Nephron (organoid): ENCODE results near the gene MYOD1.

Experiments
- H3K27ac Mint-ChIP-seq, 3 experiments: 2 replicates each; pipeline ENCODE4 v1.8.0; 2020; ENCODE audit warnings: mixed read lengths in 3 of 3, mild to moderate bottlenecking in 2 of 3, moderate library complexity in 1 of 3
- H3K27me3 Mint-ChIP-seq: 2 replicates; pipeline ENCODE4 v1.8.0; 2021; ENCODE audit warnings: low read depth, mild to moderate bottlenecking, moderate library complexity, mixed read lengths
- H3K36me3 Mint-ChIP-seq: 2 replicates; pipeline ENCODE4 v1.8.0; 2020; ENCODE audit warnings: low read depth, mixed read lengths
- H3K4me1 Mint-ChIP-seq: 2 replicates; pipeline ENCODE4 v1.8.0; 2020; ENCODE audit warnings: mixed read lengths
- H3K4me3 Mint-ChIP-seq, 3 experiments: 2 replicates each; pipeline ENCODE4 v1.8.0; 2020; ENCODE audit warnings: mild to moderate bottlenecking in 3 of 3, mixed read lengths in 3 of 3, moderate library complexity in 2 of 3
- H3K9me3 Mint-ChIP-seq: 2 replicates; pipeline ENCODE4 v1.8.0; 2020; ENCODE audit warnings: mixed read lengths
- TF ChIP-seq, protein P1 (sequence below), 3 experiments: fragments of 200-600 bp; sonication (generic); IDR thresholded peaks; one replicate each; pipeline ENCODE4 v1.5.0; 2021; ENCODE audit warnings: antibody characterized with exemption in 3 of 3; ENCODE audit not compliant: unreplicated experiment in 3 of 3

MYOD1 gene

DNA sequence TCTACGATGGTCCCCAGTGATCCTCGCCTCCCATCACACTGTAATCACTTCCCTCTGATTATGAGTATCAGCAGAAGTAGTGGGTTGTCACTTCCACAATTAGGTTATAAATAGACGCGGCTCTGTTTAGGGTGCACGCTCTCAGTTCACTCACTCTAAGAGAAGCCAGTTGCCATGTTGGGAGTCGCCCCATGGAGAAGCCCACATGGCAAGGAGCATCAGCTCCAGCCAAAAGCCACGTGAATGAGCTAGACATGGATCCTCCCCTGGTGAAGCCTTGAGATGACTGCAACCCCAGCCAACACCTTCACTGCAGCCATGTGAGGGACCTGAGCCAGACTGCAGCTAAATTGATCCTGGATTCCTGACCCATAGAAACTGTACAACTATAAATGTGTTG is 26.4 kb upstream of the MYOD1 start:
- Mint-ChIP-seq H3K4me3 (no peak overlapping the region), H3K36me3 (no peaks in the 10 kb centered on the region), H3K4me1 (peaks cover 46% of the 10 kb centered on the region), H3K27ac (no peak overlapping the region), H3K27me3 (peaks cover 63% of the 10 kb centered on the region), H3K9me3 (no peaks in the 10 kb centered on the region)
- TF ChIP-seq, protein P1, sequence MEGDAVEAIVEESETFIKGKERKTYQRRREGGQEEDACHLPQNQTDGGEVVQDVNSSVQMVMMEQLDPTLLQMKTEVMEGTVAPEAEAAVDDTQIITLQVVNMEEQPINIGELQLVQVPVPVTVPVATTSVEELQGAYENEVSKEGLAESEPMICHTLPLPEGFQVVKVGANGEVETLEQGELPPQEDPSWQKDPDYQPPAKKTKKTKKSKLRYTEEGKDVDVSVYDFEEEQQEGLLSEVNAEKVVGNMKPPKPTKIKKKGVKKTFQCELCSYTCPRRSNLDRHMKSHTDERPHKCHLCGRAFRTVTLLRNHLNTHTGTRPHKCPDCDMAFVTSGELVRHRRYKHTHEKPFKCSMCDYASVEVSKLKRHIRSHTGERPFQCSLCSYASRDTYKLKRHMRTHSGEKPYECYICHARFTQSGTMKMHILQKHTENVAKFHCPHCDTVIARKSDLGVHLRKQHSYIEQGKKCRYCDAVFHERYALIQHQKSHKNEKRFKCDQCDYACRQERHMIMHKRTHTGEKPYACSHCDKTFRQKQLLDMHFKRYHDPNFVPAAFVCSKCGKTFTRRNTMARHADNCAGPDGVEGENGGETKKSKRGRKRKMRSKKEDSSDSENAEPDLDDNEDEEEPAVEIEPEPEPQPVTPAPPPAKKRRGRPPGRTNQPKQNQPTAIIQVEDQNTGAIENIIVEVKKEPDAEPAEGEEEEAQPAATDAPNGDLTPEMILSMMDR (IDR thresholded peaks at IDR 0.05; ENCODE audit: unreplicated experiment in 3 of 3): no peak

DNA sequence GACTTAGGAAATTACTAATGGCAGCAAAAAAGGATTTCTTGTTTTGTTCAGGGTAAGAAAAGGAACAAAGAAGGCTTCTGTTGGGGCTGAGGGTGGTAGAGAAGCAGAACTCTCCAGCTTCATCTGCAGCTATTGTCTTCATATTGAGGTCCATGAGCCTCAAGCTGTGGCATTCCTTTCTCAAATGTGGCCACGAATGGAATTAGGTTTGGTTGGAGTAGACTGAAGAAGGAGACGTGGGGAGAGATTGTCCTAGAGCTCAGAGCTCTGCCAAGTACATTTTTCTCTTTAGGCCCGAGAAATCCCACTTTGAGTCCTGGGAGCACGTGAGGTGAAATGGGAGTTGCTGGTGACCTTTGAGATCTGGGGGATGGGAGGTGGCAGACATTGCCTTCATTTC is 25.8 kb upstream of the MYOD1 start:
- H3K36me3 Mint-ChIP-seq: no peaks in the 10 kb centered on the region
- no peaks in the 10 kb centered on the region for H3K9me3 Mint-ChIP-seq
- H3K27ac Mint-ChIP-seq: no peak overlapping the region
- TF ChIP-seq, protein P1 (IDR thresholded peaks at IDR 0.05; ENCODE audit: unreplicated experiment in 3 of 3): no peak
- H3K4me3 Mint-ChIP-seq: peak overlapping the region in 1 of 3 experiments; percentile 4
- peaks cover 52% of the 10 kb centered on the region for H3K4me1 Mint-ChIP-seq
- H3K27me3 Mint-ChIP-seq: peaks cover 66% of the 10 kb centered on the region

DNA sequence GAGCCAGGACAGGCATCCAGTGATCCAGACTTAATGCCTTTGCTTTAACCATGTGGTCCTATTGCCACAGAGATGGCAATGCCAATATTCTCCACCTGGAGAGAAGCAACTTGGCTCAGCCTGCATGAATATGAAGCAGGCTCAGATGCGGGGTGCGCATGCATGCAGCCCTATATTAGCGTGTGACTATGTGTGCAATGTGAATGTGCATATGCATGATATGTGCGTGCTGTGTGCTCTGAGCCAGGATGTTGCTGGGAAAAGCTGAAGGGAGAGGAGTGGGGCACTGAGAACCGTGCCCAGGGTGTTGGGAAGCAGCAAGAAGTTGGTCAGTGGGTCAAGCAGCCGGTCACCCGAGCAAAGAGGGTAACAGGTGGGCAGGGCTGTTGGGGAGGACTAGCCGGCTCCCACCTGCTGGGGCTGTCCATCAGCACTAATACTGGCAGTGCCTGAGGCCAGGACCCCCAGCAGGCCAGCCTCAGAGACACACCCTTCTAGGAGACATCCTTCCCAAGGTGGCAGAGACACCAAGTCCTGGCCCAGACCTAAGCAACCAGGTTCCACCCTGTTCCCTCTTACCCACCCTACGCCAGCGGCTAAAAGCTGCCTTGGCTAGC is 24.8 kb upstream of the MYOD1 start:
- H3K4me1 Mint-ChIP-seq: peaks cover 63% of the 10 kb centered on the region
- H3K4me3 Mint-ChIP-seq: peak overlapping the region in 2 of 3 experiments; percentile 57 to 72
- TF ChIP-seq, protein P1 (IDR thresholded peaks at IDR 0.05; ENCODE audit: unreplicated experiment in 3 of 3): no peak
- H3K27me3 Mint-ChIP-seq: peaks cover 73% of the 10 kb centered on the region
- no peaks in the 10 kb centered on the region for H3K9me3 Mint-ChIP-seq
- no peaks in the 10 kb centered on the region for H3K36me3 Mint-ChIP-seq
- H3K27ac Mint-ChIP-seq: no peak overlapping the region

DNA sequence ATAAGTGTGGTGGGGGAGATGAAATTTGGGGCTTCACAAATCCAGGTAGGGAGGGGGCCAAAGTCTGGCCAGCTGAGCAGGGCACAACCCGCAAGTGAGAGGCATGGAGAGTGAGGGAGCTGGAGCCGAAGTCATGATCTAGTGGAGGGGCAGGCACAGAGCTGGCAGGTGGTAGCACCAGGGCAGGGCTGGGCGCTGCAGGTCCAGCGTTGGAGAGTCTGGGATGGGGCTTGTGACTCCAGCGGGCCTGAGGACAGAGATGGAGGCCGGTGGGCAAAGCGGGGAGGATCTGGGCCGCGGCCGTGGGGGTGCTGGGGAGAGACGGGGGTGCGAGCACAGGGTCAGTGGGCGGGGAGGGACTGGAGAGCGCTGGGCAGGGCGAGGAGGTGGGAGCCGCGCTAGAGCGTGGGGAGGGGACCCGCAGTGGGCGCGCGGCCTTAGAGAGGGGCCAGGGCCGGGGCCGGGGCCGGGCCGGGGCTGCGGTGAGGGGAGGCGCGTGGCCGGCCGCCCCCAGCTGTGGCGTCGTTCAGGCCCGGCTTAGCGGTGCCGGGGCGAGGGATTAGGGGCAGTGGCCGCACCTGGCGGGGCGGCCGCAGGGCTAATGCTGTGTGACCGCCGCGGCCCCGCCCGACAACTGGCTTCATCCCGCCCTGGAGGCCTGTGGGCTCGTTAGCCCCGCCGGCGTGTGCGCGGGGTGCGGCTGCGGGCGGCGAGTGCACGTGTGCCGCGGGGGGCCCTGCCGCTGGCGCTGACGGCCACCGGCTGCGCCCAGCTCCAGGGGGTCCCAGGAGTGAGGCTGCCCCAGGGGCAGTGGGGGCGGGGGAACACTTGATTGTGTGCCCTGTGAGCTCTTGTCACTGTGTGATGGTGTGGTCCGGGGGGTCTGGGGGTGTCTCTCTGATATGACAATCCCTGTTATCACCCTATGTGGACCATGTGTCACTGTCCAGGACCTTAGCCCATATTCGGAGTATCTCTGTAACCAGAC is 23.6 kb upstream of the MYOD1 start:
- Mint-ChIP-seq H3K4me3 (peak overlapping the region; percentile 57 to 72 (median 71)), H3K9me3 (no peaks in the 10 kb centered on the region), H3K4me1 (peaks cover 74% of the 10 kb centered on the region), H3K27me3 (peaks cover 73% of the 10 kb centered on the region), H3K27ac (peak overlapping the region in 1 of 3 experiments; percentile 10), H3K36me3 (no peaks in the 10 kb centered on the region)
- TF ChIP-seq, protein P1 (IDR thresholded peaks at IDR 0.05; ENCODE audit: unreplicated experiment in 3 of 3): no peak

DNA sequence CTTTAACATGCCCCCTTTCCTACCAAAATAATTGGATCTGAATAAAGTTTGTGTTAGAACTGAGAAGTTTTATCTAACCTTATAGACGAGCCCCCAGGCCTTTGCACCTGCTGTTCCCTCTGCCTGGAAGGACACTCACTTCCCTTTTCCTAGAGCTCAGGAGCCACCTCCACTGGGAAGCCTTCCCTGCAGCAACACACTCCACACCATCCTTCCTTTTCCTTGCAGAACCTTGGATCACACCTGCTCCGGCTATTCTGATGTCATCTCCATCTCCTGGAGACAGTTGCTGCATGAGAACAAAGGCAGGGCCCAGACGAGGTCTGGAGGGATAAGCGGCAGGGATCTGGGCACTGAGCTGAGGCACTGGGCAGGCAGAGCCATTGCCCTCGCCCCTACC is 22.6 kb upstream of the MYOD1 start:
- Mint-ChIP-seq H3K27ac (peak overlapping the region in 1 of 3 experiments; percentile 46), H3K27me3 (peaks cover 68% of the 10 kb centered on the region), H3K4me3 (peak overlapping the region in 2 of 3 experiments; percentile 10 to 31), H3K4me1 (peaks cover 78% of the 10 kb centered on the region), H3K36me3 (no peaks in the 10 kb centered on the region), H3K9me3 (no peaks in the 10 kb centered on the region)
- TF ChIP-seq, protein P1 (IDR thresholded peaks at IDR 0.05; ENCODE audit: unreplicated experiment in 3 of 3): no peak
